Measurements from ENCODE around the gene TTC23L.

The TTC23L gene

GRCh38 chr5:34869256-34869655 is 30.3 kb downstream of the TTC23L start:
- no peak for DNase-seq (ENCODE audit: low read depth, low spot score)

- DNase-seq (ENCODE audit: low read depth, low spot score): no peak
Observed at GRCh38 chr5:34870382-34870781, 31.4 kb downstream of the TTC23L start.

- no peak for DNase-seq (ENCODE audit: low read depth, low spot score)
Observed at GRCh38 chr5:34876275-34876674, 37.3 kb downstream of the TTC23L start.

- no peak for DNase-seq (ENCODE audit: low read depth, low spot score)
Observed at GRCh38 chr5:34881246-34881645, 42.3 kb downstream of the TTC23L start.

GRCh38 chr5:34886392-34887119 is 47.6 kb downstream of the TTC23L start:
- no peak for DNase-seq (ENCODE audit: low read depth, low spot score)

GRCh38 chr5:34889394-34889793 is 50.4 kb downstream of the TTC23L start:
- no peak for DNase-seq (ENCODE audit: low read depth, low spot score)

GRCh38 chr5:34891981-34892380 is 53.0 kb downstream of the TTC23L start:
- no peak for DNase-seq (ENCODE audit: low read depth, low spot score)

GRCh38 chr5:34892414-34892813 is 53.5 kb downstream of the TTC23L start:
- no peak for DNase-seq (ENCODE audit: low read depth, low spot score)

GRCh38 chr5:34894716-34895115 is 55.8 kb downstream of the TTC23L start:
- no peak for DNase-seq (ENCODE audit: low read depth, low spot score)

- no peak for DNase-seq (ENCODE audit: low read depth, low spot score)
Observed at GRCh38 chr5:34895641-34896419, 56.9 kb downstream of the TTC23L start.

- DNase-seq (ENCODE audit: low read depth, low spot score): no peak
Observed at GRCh38 chr5:34897646-34898045, 58.7 kb downstream of the TTC23L start.

- peak; percentile 23 for DNase-seq (ENCODE audit: low read depth, low spot score)
Observed at GRCh38 chr5:34898258-34898895, 59.4 kb downstream of the TTC23L start.

- no peak for DNase-seq (ENCODE audit: low read depth, low spot score)
Observed at GRCh38 chr5:34899066-34899465, 60.1 kb downstream of the TTC23L start.

GRCh38 chr5:34900652-34901051 is 61.7 kb downstream of the TTC23L start:
- DNase-seq (ENCODE audit: low read depth, low spot score): no peak

- DNase-seq (ENCODE audit: low read depth, low spot score): no peak
Observed at GRCh38 chr5:34903260-34903659, 64.3 kb downstream of the TTC23L start.

GRCh38 chr5:34905564-34905963 is 66.6 kb downstream of the TTC23L start:
- DNase-seq (ENCODE audit: low read depth, low spot score): no peak

GRCh38 chr5:34913072-34913471 is 74.1 kb downstream of the TTC23L start:
- DNase-seq (ENCODE audit: low read depth, low spot score): no peak

- no peak for DNase-seq (ENCODE audit: low read depth, low spot score)
Observed at GRCh38 chr5:34914671-34915138, 75.7 kb downstream of the TTC23L start.

GRCh38 chr5:34915139-34915855 is 76.3 kb downstream of the TTC23L start, which contains the start of the genes BRIX1 and RAD1:
TSS of gene BRIX1 (plus strand) at chr5:34915711. CDS start at chr5:34915739, 28 bp downstream.
TSS of gene RAD1 (minus strand) at chr5:34915504. CDS start at chr5:34914892, 612 bp downstream.
- DNase-seq (ENCODE audit: low read depth, low spot score): peak; percentile 91

- DNase-seq (ENCODE audit: low read depth, low spot score): no peak
Observed at GRCh38 chr5:34915856-34916192, 76.9 kb downstream of the TTC23L start.

- no peak for DNase-seq (ENCODE audit: low read depth, low spot score)
Observed at GRCh38 chr5:34916518-34916917, 77.6 kb downstream of the TTC23L start.

- DNase-seq (ENCODE audit: low read depth, low spot score): no peak
Observed at GRCh38 chr5:34918025-34918424, 79.1 kb downstream of the TTC23L start.
